GM19468 (cell line): ENCODE results near the gene CBX3.
"Not testable (repeated sequence)": the region's sequence is repeated elsewhere in the genome, so short reads cannot be mapped to it uniquely, and the experiment has no call there.

Source experiments
- ATAC-seq: cut with Tn5 transposase; IDR thresholded peaks from one replicate; pipeline ENCODE4 v1.9.1; 2021; ENCODE audit warnings: mild to moderate bottlenecking, moderate library complexity, moderate number of reproducible peaks; ENCODE audit not compliant: unreplicated experiment; ENCODE audit errors: extremely low read depth

CBX3 gene

DNA sequence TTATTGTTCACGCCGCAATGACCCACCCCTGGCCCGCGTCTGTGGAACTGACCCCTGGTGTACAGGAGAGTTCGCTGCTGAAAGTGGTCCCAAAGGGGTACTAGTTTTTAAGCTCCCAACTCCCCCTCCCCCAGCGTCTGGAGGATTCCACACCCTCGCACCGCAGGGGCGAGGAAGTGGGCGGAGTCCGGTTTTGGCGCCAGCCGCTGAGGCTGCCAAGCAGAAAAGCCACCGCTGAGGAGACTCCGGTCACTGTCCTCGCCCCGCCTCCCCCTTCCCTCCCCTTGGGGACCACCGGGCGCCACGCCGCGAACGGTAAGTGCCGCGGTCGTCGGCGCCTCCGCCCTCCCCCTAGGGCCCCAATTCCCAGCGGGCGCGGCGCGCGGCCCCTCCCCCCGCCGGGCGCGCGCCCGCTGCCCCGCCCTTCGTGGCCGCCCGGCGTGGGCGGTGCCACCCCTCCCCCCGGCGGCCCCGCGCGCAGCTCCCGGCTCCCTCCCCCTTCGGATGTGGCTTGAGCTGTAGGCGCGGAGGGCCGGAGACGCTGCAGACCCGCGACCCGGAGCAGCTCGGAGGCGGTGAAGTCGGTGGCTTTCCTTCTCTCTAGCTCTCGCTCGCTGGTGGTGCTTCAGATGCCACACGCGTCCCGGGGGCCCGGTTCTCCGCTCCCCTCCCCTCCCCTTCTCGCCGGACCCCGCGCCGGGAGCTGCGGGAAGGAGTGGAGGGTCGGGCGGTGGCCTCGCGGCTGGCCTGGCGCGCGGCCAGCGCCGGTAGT lies at the start of gene CBX3:
TSS of gene CBX3 (plus strand) at position 499 of the 772 bp plus-strand sequence. CDS start 1,254 bp downstream, outside the sequence.
- peak; percentile 30 for ATAC-seq

DNA sequence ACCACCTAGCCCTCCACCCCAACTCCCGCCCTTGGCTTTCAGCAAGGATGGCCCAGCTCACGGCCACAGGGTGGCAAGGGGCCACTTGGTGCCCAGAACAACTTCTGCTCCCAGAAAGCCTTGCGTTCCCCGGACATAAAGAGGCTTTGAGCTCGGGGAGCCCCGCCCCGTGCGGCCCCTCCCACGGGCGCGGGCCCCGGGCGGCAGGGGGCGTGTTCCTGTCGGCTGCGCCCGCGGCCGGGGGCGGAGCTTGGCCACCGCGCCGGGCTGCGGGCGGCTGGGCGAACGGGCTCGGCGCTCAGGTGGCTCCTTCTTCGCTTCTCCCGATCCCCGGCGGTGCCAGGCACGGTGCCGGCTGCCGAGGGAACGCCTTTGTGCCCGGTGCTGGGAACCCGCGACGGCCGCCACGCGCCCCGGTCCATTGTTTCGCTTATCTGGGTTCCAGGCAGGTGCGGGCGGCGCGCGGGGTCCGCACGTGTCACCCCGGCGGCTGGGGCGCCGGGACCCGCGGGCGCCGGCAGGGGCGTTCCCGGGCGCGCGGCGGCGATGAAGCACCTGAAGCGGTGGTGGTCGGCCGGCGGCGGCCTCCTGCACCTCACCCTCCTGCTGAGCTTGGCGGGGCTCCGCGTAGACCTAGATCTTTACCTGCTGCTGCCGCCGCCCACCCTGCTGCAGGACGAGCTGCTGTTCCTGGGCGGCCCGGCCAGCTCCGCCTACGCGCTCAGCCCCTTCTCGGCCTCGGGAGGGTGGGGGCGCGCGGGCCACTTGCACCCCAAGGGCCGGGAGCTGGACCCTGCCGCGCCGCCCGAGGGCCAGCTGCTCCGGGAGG lies 49.4 kb upstream of the CBX3 start, which contains the start of gene NFE2L3:
TSS of gene NFE2L3 (plus strand) at position 246 of the 829 bp plus-strand sequence. CDS start at position 547, 301 bp downstream.
- peak; percentile 58 for ATAC-seq

DNA sequence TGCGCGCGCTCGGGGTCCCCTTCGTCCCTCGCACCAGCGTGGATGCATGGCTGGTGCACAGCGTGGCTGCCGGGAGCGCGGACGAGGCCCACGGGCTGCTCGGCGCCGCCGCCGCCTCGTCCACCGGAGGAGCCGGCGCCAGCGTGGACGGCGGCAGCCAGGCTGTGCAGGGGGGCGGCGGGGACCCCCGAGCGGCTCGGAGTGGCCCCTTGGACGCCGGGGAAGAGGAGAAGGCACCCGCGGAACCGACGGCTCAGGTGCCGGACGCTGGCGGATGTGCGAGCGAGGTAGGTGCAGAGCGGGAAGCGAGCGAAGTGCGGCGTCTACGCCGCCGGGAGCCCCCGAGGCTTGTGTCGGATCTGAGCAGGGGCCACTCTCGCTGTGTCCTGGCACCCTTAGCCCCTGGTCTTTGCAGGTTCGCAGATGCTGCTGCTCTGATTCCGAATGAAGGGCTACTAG lies 48.7 kb upstream of the CBX3 start:
- not testable (repeated sequence) for ATAC-seq

DNA sequence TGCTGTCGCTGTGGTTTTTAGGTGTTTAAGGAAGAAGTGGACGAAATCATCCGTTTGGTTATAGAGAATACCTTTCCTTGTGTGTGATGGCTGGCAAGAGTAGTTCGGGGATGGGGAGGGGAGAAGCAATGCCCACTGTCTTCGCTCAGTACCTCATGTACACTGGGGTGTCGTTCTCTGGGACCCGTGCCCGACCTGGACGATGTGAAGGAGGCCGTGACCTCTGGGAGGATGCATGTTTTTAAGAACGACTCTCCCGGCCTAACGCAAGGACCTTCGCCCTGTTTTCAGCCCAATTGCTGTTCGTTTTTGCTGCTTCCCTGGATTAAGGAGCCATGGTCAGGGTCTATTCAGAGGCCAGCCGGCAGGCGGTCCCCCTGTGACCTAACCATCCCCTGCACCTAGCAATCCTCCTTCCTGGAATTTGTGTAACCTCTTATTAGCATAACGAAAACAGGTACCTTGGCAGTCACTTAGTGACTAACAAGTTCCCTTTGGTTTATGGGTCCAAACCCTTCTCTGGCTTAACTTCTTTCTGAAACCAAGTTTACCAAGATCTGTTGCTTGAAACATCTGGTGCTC lies 48.2 kb upstream of the CBX3 start:
- ATAC-seq = no peak

DNA sequence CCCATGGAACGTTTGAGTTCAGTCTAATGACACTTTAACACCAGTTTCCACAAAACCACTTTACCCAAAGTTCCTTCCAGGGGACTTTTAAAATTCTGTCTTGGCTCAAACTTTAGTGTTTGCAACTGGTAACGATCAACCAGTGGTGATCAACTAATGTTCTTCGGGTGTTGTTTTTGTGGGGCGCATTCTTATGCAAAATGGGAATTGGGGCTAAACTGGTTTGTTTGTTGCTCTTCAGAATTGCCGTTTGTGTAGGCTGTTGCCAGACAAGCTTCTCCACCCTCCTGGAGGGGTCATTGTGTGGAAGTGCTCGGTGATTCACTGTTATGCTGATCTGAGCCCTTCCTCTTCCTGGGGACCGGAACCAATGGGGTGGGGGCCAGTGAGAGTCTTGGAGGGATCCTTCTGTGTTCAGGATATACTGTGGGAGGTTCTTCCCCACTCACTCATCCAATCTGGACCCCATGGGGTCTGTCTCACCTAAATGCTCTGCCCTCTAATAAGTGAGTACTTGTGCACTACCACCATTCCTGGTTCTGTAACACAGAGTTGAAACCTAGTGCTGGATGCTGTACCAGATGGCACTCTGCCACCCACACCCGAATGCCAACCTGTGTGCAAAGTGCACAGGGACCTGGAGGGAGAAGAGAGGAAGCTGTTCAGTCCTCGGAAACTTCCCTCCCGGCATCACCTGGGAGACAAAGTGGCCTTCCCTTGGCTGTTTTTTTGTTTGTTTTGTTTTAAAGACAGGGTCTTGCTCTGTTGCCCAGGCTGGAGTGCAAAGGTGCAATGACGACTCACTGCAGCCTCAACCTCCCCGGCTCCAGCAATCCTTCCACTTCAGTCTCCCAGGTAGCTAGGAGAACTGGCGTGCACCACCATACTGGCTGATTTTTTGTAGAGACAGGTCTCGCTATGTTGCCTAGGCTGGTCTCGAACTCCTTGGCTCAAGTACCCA lies 47.4 kb upstream of the CBX3 start:
- ATAC-seq = no peak

DNA sequence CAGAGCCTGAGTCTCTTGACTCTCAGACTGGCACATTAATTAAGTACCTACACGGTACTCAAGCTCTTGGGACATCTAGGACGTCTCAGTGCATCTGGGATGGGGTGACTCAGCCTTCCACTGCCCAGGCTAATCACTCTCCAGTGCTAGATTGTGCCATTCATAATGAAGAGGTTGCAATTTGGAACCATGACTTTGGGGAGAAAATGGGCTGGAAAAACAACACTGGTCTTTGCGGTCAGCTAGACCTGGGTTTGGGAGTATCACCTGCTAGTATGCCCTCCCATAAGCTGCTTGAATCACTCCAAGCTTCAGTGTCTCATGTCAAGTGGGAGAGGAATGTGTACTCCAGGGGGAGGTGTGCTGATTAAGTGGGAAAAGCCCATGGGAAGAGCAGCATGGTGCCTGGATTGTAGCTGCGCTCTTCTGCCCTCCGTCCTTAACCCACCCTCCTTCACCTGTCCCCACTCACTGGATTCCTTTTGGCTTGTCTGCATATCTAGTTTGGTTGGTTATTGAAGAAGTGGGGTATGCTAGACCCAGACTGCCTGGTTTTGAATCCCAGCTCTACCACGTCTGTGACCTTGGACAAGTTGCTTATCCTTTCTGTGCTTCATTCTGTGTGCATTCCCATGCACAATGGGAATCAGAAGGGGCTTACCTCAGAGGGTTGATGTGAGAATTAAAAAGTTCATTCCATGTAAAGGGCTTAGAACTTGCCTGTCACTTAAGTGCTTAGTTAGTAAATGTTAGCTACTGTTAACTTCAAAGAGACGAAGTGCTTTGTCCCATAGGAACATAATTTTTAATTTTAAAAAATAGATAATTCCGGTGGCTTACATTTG lies 45.8 kb upstream of the CBX3 start:
- ATAC-seq = no peak

DNA sequence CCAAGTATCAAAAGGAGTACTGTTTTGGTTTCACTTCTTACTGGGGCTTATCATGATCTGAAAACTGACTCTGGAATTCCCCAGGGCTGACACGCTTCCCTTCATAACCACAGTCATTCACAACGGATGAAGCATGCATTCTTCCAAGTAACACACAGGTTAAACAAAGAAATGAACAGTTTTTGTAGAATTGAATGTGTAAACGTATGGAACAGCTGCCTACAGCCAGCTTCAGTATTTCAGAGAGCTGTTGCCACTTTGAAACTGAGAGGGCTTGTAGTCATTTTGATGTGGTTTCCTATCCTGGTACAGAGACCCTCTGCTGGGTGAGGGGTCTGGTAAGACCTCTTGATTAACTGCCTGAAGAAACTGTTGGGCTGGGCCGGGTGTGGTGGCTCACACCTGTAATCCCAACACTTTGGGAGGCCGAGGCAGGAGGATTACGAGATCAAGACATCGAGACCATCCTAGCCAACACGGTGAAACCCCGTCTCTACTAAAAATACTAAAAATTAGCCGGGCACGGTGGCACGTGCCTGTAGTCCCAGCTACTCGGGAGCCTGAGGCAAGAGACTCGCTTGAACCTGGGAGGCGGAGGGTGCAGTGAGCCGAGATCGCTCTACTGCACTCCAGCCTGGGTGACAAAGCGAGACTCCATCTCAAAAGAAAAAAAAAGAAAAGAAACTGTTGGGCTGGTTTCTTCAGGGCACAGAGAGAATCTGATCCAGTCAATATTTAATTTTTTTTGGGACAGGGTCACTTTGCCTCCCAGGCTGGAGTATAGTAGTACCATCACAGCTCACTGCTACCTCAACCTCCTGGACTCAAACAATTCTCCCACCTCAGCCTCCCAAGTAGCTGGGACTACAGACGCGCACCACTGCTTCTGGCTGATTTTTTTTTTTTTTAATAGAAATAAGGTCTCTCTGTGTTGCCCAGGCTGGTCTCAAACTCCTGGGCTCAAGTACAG lies 44.8 kb upstream of the CBX3 start:
- ATAC-seq = no peak

DNA sequence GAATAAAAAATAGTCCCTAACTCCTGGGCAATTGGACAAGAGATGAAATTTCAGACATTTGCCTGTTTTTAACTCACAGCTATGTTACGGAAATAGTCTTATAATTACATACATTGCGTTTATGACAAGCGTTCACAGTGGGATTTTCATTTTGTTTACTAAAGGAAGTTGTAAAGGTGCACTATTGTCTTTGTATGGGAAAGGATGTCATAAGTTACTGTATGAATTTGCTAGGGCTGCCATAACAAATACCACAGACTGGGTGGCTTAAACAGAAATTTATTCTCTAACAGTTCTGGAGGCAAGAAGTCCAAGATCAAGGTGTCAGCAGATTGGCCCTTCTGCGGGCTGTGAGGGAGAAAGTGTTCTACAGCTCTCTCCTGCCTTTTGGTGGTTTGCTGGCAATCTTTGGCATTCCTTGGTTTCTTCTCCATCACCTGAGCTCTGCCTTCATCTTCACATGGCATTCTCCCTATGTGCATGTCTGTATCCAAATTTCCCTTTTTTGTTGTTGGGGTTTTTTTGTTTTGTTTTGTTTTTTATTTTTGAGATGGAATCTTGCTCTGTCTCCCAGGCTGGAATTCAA lies 43.9 kb upstream of the CBX3 start:
- no peak for ATAC-seq

DNA sequence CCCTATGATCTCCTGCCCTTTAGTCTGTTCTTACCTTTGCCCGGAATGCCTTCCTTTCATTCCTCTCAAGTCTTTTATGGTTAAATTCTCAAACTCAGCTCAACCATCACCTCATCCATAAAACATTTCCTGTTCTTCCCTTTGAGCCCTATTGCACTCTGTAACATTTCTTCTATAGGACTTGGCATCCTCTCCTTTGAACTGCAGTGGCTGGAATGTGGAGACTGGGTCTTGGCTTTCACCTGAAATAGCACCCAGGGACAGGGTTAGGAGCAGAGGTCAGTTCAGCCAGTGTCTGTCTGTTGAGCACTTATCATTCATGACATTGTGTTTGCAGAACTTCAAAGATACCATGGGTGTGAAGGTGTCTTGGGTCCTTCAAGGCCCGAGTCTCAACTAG lies 42.3 kb upstream of the CBX3 start:
- ATAC-seq = no peak

DNA sequence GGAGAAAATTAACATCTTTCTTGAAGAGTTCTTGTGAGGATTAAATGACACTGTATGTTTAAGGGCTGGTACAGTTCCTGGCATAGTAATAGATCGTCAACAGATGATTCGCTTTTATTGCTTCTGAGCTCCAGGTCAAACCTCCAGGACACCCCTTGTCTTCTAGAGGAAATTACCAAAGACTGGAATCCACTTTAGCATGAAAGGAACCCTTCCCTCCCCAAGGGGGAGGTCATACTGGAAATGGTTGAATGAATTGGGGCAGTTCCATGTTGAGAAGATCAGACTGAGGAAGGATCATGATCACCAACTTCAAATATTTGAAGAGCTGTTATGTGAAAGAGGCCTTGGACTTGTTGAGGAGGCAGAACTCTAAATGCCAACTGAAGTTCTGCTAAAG lies 40.6 kb upstream of the CBX3 start:
- ATAC-seq = no peak

DNA sequence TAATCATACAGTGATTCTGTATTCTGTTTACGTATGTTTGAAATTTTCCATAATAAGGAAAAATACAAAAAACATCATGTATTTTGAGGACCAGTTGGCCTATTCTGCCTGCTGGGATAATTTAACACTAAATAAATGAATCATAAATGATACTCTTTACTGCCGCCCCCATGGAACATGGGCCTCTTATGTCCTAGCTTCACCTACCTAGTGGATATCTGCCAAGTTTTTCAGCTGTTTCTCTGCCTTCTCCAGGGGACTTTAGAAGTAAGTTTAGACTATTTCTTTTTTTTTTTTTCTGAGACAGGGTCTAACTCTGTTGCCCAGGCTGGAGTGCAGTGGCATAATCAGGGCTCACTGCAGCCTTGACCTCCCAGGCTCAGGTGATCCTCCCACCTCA lies 39.1 kb upstream of the CBX3 start:
- no peak for ATAC-seq

DNA sequence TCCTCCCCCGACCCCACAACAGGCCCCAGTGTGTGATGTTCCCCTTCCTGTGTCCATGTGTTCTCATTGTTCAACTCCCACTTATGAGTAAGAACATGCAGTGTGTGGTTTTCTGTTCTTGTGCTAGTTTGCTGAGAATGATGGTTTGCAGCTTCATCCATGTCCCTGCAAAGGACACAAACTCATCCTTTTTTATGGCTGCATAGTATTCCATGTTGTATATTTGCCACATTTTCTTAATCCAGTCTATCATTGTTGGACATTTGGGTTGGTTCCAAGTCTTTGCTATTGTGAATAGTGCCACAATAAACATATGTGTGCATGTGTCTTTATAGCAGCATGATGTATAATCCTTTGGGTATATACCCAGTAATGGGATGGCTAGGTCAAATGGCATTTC lies 37.7 kb upstream of the CBX3 start:
- not testable (repeated sequence) for ATAC-seq

DNA sequence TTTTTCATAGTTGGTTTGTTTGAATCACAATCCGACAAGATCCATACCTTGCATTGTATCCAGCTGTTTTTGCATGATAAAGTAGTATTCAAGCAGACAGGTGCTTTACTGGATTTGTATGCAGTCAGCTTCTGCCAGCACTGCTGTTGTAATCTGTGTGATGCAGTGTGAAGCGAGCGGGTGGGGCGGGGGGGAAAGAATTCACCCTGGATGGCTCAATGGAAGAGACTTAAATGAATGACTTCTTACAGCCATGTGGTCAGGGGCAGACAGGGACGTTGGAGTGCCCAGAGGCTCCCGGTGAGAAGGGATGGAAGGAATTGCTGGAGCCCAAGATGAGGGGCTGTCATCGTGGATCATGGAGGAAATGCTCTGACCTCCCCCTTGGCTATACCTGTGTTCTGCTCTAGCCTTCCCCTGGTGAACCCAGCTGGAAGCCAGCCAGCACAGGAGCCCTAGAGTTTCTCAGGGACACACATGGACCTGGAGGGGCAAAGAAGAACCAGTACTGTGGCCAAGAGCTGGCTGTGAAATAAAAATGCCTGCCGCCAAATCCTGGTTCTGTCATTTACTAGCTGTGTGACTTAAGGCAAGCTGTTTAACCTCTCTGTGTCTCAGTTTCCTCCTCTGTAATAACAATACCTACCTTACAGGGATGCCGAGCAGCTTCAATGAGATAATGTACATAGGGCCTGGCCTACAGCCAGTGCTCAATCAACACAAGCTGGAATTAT lies 35.4 kb upstream of the CBX3 start:
- ATAC-seq = no peak

DNA sequence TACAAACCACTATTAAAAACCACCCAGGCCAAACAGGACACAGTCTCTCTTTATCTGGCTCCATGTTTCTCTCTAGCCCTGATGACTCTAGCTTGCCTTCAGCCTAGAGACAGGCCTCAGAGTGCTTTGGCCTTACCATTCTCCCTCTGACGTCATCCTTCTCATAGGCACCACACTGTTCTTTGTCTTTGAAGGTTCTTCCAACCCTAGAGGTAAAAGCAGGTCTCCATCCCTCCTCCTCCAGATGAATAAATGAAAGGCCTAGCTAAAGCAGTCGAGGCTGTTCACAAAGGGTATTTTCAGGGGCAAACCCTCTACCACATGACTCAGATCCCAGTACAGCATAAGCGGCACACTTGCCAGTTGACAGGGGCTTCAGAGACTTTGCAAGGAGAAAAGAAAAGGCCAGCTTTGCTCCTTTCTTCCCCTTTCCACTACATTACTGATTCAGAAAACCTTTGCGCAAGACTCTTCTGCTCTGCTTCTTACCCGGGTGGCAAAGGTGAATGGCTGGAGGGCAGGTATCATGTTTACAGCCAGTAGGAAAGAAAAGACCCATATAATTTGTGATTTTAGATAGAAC lies 34.8 kb upstream of the CBX3 start:
- no peak for ATAC-seq

DNA sequence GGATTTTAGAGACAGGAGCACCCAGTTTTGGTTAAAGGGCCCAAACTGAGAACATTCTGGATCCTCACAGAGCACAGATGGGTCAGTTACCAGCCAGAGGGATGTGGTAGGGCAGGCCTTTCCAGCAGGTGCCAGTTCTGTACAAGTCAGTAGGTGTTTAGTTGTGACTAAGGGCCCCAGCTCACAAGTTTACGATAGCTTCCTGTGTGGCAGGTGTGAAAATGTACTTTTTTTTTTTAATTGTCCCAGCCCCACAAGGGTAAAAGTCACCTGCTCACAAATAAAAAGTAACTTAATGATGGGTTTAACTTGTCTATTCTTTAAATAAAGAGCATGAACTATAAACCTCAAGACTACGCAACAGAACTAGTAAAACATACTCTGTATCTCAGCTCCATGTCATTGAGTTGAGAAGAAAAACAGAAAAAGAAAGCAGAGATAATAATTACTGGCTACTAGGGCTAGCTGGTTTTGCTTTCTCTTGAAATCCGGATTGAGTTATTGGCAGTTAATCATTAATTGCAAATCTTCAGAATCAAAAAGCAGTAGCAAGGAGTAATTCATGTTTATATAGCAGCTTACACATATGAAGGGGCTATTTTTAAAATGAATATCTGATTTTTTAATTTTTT lies 34.1 kb upstream of the CBX3 start:
- ATAC-seq = peak; percentile 35

DNA sequence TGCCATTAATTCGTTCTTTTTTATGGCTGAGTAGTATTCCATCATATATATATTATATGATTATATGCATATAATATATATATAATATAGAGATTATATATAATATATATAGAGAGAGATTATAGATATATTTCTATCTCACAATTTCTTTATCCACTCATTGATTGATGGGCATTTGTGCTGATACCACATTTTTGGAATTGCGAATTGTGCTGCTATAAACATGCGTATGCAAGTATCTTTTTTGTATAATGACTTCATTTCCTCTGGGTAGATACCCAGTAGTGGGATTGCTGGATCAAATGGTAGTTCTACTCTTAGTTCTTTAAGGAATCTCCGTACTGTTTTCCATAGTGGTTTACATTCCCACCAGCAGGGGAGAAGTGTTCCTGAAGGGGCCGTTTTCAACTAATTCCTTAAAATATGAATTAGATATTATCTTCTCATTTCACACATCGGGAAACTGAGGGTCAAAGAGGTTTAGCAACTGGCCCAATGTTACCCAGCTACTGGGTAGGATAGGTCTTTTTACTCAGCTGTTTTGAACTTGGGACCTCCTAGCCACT lies 33.0 kb upstream of the CBX3 start:
- ATAC-seq = no peak
